RWPE1 (cell line): ENCODE results near the gene IL22.

Experiments
- CTCF ChIA-PET: fragments of 350-600 bp; sonication (Branson Sonifier 250); formaldehyde crosslinking; extraction: SDS; loops from one replicate; lab custom pipeline; 2021; lab: Yijun Ruan, JAX
- POLR2A ChIA-PET: fragments of 400-600 bp; formaldehyde crosslinking; extraction: SDS; loops from one replicate; lab custom pipeline; 2020; ENCODE audit warnings: antibody characterized with exemption; ENCODE audit not compliant: low non-redundant PET; lab: Yijun Ruan, JAX
- DNase-seq: peaks from one replicate; pipeline ENCODE4 v3.0.0; 2012; ENCODE audit warnings: low spot score
- H3K27ac ChIP-seq: fragments of 450-650 bp; 2 replicates; pipeline ENCODE4 v1.5.1; 2017
- CTCF ChIP-seq: fragments of 450-650 bp; conservative IDR thresholded peaks from 2 replicates; pipeline ENCODE4 v1.5.1; 2017; ENCODE audit warnings: low read depth, mild to moderate bottlenecking

The IL22 gene

DNA sequence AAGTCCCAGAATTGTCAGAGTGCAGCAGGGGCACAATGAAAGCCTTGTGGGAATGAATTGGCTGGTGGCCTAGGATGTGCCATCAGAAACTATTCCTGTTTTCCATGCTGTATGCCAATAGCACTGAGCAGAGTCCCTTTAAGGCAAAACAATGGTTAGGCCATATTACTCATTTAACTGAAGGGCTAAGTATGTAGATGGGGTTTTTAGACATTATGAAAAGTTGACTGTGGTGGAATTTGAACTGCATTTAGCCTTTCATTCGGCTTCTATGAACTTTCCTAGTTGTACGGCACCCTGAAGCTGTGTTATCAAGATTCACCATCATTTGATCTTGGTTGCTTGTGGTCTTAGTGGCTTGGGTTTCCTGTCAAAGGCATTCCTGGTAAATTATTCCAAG, 52.5 kb downstream of the IL22 start:
- CTCF ChIA-PET = no interaction called here
- POLR2A ChIA-PET = no interaction called here
- no peak overlapping the region for H3K27ac ChIP-seq
- no peak for DNase-seq
- no peak for TF ChIP-seq CTCF

GRCh38 chr12:68199127-68199526, 54.3 kb downstream of the IL22 start:
- CTCF ChIA-PET = no interaction called here
- POLR2A ChIA-PET = no interaction called here

DNA sequence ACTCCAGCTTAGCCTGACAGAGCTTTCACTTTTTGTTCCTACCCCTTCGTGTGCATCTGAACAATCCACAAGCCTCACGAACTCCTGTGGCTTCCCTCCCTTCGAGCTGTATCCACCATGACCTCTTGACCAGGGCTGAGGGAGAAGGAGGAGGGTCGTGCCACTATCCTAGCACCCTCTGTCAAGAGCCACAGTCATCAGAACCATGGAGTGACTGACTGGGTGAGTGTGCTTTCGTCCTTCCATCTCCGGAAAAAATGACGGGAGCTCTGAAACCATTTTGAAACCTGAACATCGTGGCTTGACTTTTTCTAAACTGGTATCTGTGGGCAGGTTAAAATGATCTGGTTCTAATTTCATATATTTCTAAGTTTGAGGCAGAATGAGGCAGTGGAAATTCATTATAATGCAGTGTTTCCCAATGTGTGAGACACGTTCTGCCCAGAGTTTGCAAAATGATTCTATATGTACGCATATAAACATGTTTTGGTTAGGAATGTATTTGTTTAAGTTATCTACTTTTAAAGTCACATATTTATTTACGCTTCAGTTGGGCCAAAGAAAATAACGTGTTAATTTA, 54.8 kb downstream of the IL22 start:
- no peak for TF ChIP-seq CTCF
- ChIA-PET CTCF (interaction anchor here (0.5 kb wide), 1 partner anchor 279 kb away, joined by 3 read pairs; no protein-coding TSS in a partner anchor), POLR2A (no interaction called here)
- DNase-seq = no peak
- no peak overlapping the region for H3K27ac ChIP-seq

More at GRCh38 chr12:68199127-68199526, 54.3 kb downstream of the IL22 start:
- DNase-seq = no peak
- no peak for TF ChIP-seq CTCF
- H3K27ac ChIP-seq = no peak overlapping the region
